SH-SY5Y (cell line): Measurements from ENCODE around the gene SFXN4.

Experiments
- GATA2 ChIP-seq: IDR thresholded peaks from 2 replicates; pipeline ENCODE4 v1.6.1; 2011; ENCODE audit warnings: mild to moderate bottlenecking, low read depth, low read length
- GATA3 ChIP-seq: IDR thresholded peaks from 2 replicates; pipeline ENCODE4 v1.6.1; 2011; ENCODE audit warnings: low read depth, mild to moderate bottlenecking, low read length, moderate library complexity

SFXN4 gene

GRCh38 chr10:119135513-119135881, 30.0 kb downstream of the SFXN4 start:
- TF ChIP-seq GATA3 (no peak), GATA2 (no peak)

- TF ChIP-seq GATA3 (no peak), GATA2 (no peak)
Measured at GRCh38 chr10:119133949-119134348, 31.6 kb downstream of the SFXN4 start.

GRCh38 chr10:119132521-119133345, 32.8 kb downstream of the SFXN4 start:
- TF ChIP-seq GATA2 (no peak), GATA3 (no peak)

DNA sequence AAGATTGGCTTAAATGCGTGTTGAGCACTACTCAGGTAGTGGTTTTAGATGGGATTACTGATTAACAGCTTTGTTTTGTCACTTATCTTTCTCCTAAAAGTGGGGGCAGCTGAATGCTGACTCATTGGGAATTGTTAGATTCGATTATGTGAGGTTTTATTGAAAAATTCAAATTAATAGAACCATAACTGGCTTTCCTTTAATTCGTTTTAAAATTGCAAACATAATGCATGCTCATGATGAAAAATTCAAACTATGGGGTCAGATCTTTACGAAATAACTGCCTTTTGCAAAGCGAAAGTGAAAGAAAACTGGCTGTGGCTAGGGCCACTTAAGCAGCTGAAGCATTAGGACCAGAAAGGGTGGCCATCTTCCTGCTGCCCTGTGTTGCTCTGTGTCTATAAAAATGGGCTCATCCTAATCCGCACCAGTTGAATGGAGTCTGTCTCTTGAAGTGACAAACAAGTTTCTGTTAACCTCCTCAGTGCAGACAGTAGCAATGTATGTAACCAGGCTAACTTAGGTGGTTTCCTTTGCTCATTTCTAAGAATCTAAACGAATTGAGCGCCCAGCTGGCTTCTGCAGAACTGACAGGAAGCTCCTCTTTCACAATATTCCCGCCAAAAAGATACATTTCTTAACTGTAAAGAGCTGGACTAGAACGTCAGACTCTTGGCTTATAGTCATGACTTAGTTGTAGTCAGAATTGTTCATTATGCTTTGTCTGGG, 33.8 kb downstream of the SFXN4 start:
- TF ChIP-seq GATA3, result no peak
- TF ChIP-seq GATA2, result no peak

DNA sequence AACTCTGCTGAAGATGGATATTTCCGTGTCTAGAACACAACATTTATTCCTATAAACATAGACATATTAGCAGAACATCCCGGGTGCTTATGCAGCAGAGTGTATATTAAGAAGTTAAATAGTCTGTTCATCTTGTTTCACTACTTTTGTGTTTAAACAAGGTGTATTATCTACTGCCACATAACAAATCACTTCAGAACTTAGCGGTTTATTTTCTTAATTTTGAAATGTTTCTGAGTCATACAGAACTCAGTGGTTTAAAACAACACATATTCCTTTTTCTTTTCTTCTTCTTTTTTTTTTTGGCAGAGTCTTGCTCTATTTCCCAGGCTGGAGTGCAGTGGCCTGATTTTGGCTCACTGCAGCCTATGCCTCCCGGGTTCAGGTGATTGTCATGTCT, 35.8 kb downstream of the SFXN4 start:
- TF ChIP-seq GATA2 (no peak), GATA3 (no peak)

- TF ChIP-seq GATA2, result no peak
- TF ChIP-seq GATA3, result no peak
Measured at GRCh38 chr10:119125942-119126341, 39.6 kb downstream of the SFXN4 start.

DNA sequence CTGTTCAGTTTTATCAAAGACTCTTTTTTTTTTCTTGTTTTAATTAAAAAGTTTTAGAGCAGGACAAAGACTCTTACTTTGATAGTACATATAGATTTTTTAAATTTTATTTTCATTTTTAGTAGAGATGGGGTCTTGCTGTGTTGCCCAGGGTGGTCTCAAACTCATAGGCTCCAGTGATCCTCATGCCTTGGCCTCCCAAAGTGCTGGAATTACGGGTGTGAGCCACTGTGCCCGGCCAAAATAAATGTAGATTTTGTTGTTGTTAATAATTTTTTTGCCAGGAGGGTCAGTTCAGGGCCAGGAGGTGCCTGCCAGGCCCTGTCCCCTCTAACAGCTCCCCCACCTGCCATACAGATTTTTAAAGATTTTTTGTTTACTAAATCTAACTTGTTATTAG, 44.6 kb downstream of the SFXN4 start:
- no peak for TF ChIP-seq GATA3
- TF ChIP-seq GATA2, result no peak

DNA sequence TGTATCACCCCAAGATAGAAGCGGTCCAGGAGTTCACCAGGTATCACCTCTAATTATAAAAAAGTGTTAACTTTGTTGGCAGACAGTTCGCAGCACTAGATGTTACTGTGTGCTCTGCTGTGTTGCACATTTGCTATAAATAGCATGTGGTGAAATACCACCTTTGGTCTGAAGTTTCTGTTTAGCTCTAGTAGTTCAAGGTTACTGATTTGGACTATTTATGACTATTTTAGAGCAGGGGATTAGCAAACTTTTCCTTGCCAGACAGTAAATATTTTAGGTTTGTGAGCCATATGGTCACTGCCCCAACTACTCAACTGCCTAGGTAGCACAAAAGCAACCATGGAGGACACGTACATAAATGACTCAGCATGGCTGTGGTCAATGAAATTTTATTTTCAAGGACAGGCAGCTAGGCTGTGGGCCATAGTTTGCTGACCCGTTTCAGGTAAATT, 45.1 kb downstream of the SFXN4 start:
- TF ChIP-seq GATA3 (no peak), GATA2 (no peak)

GRCh38 chr10:119119400-119119799, 46.1 kb downstream of the SFXN4 start:
- TF ChIP-seq GATA3 (no peak), GATA2 (no peak)

- TF ChIP-seq GATA3 (no peak), GATA2 (no peak)
Measured at GRCh38 chr10:119118231-119118630, 47.3 kb downstream of the SFXN4 start.

GRCh38 chr10:119116326-119116951, 49.1 kb downstream of the SFXN4 start:
- no peak for TF ChIP-seq GATA2
- no peak for TF ChIP-seq GATA3

GRCh38 chr10:119115926-119116325, 49.6 kb downstream of the SFXN4 start:
- TF ChIP-seq GATA3 (no peak), GATA2 (no peak)

DNA sequence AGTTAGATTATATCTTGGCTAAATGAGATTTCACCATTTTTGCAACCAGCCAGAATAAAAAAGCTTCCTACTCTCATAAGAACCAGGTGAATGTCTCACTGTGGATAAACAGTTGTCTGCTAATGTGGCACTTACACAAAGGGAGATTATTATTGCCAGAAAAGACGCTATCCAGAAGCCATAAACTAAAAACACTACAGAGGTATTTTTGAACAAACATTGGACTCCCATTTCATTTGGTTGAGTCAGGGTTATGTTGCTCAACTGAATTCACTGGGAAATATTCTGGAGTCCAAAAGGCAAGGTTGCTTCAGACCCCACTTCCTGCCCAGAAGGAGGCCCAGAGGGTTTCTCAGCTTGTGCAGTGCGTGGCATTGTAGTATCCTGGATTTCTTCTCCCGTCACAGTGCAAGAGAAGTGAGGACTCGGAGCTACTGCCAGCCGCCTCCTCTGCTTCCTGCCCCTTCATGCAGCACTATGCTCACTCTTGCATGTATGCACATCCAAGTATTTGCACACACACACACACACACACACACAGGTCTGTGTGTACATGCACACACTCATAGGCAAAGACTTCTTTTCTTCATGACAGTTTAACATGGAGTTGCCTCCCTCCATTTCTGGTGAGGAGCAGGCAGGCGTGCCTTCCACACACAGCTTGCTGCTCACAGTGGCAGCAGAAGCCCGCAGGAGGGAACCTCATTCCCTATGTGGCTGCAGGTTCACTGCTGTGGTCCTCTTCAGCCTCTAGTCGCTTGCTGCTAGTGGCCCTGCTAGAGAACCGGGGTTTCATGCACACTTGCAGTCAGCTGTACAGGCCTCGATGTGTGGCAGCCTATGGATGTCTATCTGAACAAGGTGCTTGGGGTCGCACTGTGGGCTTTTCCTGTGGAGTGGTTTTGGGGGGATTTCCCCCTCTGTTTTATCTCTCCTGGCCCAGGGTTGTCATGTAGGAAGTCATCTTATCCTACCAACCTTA, 51.5 kb downstream of the SFXN4 start:
- TF ChIP-seq GATA3, result no peak
- TF ChIP-seq GATA2, result no peak

- no peak for TF ChIP-seq GATA2
- no peak for TF ChIP-seq GATA3
Measured at GRCh38 chr10:119112056-119112455, 53.5 kb downstream of the SFXN4 start.
